Natural killer cell (primary cell): ENCODE measurements around the gene ULK4. TPM values are rescaled to one million over a fixed set of nuclear protein-coding genes. Genes with fewer than 3 reads are reported as not detected.

ENCODE experiments used
- ATAC-seq, 3 donors: fragments of 150-1000 bp in 2 of 3; fragments of 200-7000 bp in 1 of 3; cut with Tn5 transposase; 1 replicate in 1 of 3; 2 replicates in 2 of 3; pipeline ENCODE4 v1.10.0; 2021; ENCODE audit warnings: mild to moderate bottlenecking in 2 of 3, moderate library complexity in 2 of 3
- DNase-seq, 2 donors: peaks; one replicate each; pipeline versions ENCODE4 v3.0.0 to v3.0.0-alpha.2; 2013 to 2021; ENCODE audit warnings: mixed read lengths in 1 of 2
- H3K27ac ChIP-seq: one replicate; pipeline ENCODE4 v1.5.1; 2013; ENCODE audit warnings: mild to moderate bottlenecking, low read length
- H3K27me3 ChIP-seq: one replicate; pipeline ENCODE4 v1.6.1; 2013; ENCODE audit warnings: low read length; ENCODE audit not compliant: control insufficient read depth, insufficient read depth
- H3K36me3 ChIP-seq: one replicate; pipeline ENCODE4 v1.6.1; 2013; ENCODE audit warnings: low read length; ENCODE audit not compliant: control insufficient read depth, insufficient read depth
- H3K4me1 ChIP-seq: one replicate; pipeline ENCODE4 v1.6.1; 2013; ENCODE audit warnings: low read length; ENCODE audit not compliant: control insufficient read depth, insufficient read depth
- H3K4me3 ChIP-seq: one replicate; pipeline ENCODE4 v1.5.1; 2013; ENCODE audit warnings: low read length
- H3K9me3 ChIP-seq: one replicate; pipeline ENCODE4 v1.6.1; 2013; ENCODE audit warnings: low read length; ENCODE audit not compliant: control insufficient read depth, insufficient read depth
- H3K27ac Mint-ChIP-seq, 2 donors: one replicate each; pipeline ENCODE4 v1.8.0; 2022; ENCODE audit warnings: mild to moderate bottlenecking in 2 of 2, mixed read lengths in 2 of 2, moderate library complexity in 1 of 2
- H3K27me3 Mint-ChIP-seq, 2 donors: one replicate each; pipeline ENCODE4 v1.8.0; 2022; ENCODE audit warnings: low read depth in 2 of 2, mixed read lengths in 2 of 2
- H3K36me3 Mint-ChIP-seq: one replicate; pipeline ENCODE4 v1.8.0; 2022; ENCODE audit warnings: mixed read lengths
- H3K4me1 Mint-ChIP-seq, 2 donors: one replicate each; pipeline ENCODE4 v1.8.0; 2022; ENCODE audit warnings: mixed read lengths in 2 of 2
- H3K4me3 Mint-ChIP-seq: one replicate; pipeline ENCODE4 v1.8.0; 2022; ENCODE audit warnings: mild to moderate bottlenecking, moderate library complexity, mixed read lengths
- H3K9me3 Mint-ChIP-seq, 2 donors: one replicate each; pipeline ENCODE4 v1.8.0; 2022; ENCODE audit warnings: mixed read lengths in 2 of 2
- CTCF ChIP-seq: fragments of 200-600 bp; IDR thresholded peaks from one replicate; pipeline ENCODE4 v1.8.0; 2022; ENCODE audit warnings: antibody characterized with exemption
- WGBS: methylation state at CpG from one replicate; pipeline ENCODE4 v1.1.7; 2013; ENCODE audit warnings: missing lambda C conversion rate; ENCODE audit not compliant: insufficient coverage; 5-methylcytosine and 5-hydroxymethylcytosine counted together
- intact Hi-C: fragments of 100-400 bp; cut with micrococcal nuclease; formaldehyde crosslinking; loops from one replicate; pipeline ENCODE4 v1.14.2; 2022
- total RNA-seq, 4 donors: library from RNA; stranded (reverse); fragments of 120-200 nt in 1 of 4; gene quantifications; one replicate each; pipeline versions ENCODE4 v1.2.3 to v1.2.4, GENCODE V29; 2013 to 2022

The ULK4 gene
- total RNA-seq, 3 donors from 2014 or later (not counting 1 experiment from before 2014, with no cell fraction given): 19.2 to 25.7 (median 21.2) TPM

- DNase-seq (no peak), ATAC-seq (no peak)
Observed at GRCh38 chr3:41352510-41352909, 609.4 kb downstream of the ULK4 start.

GRCh38 chr3:41350441-41350840, 611.5 kb downstream of the ULK4 start:
- Histone ChIP-seq H3K4me3 (no peak overlapping the region), H3K27ac (no peak overlapping the region), H3K36me3 (no peaks in the 10 kb centered on the region), H3K9me3 (no peaks in the 10 kb centered on the region), H3K27me3 (no peaks in the 10 kb centered on the region), H3K4me1 (no peaks in the 10 kb centered on the region)
- H3K27ac Mint-ChIP-seq: no peak overlapping the region
- no peaks in the 10 kb centered on the region for H3K9me3 Mint-ChIP-seq
- WGBS: 36% methylated on average over 1 of the region's 2 CpGs
- H3K36me3 Mint-ChIP-seq: no peaks in the 10 kb centered on the region
- DNase-seq (no peak), ATAC-seq (no peak)
- H3K4me1 Mint-ChIP-seq: peaks cover 5 to 11% of the 10 kb centered on the region in 2 donors
- no peak overlapping the region for H3K4me3 Mint-ChIP-seq
- TF ChIP-seq CTCF: no peak
- H3K27me3 Mint-ChIP-seq: no peaks in the 10 kb centered on the region
- intact Hi-C loops: no loop called here

More at GRCh38 chr3:41352510-41352909, 609.4 kb downstream of the ULK4 start:
- intact Hi-C loops: no loop called here
- no peaks in the 10 kb centered on the region for H3K9me3 Mint-ChIP-seq
- H3K36me3 ChIP-seq: no peaks in the 10 kb centered on the region
- no peaks in the 10 kb centered on the region for H3K9me3 ChIP-seq
- H3K4me3 Mint-ChIP-seq: no peak overlapping the region
- no peaks in the 10 kb centered on the region for H3K4me1 ChIP-seq
- H3K27ac ChIP-seq: no peak overlapping the region
- H3K4me3 ChIP-seq: no peak overlapping the region
- no peak overlapping the region for H3K27ac Mint-ChIP-seq
- no peaks in the 10 kb centered on the region for H3K27me3 Mint-ChIP-seq
- H3K4me1 Mint-ChIP-seq: peaks cover 5 to 11% of the 10 kb centered on the region in 2 donors
- 90% methylated on average over 3 of the region's 3 CpGs for WGBS
- no peaks in the 10 kb centered on the region for H3K27me3 ChIP-seq
- no peak for TF ChIP-seq CTCF
- no peaks in the 10 kb centered on the region for H3K36me3 Mint-ChIP-seq

GRCh38 chr3:41348401-41348800, 613.5 kb downstream of the ULK4 start:
- no peak for DNase-seq
- no peaks in the 10 kb centered on the region for H3K36me3 ChIP-seq
- H3K4me1 ChIP-seq: no peaks in the 10 kb centered on the region
- H3K27me3 ChIP-seq: no peaks in the 10 kb centered on the region
- Mint-ChIP-seq H3K4me3 (no peak overlapping the region), H3K9me3 (no peaks in the 10 kb centered on the region), H3K27ac (no peak overlapping the region), H3K4me1 (peaks cover 5 to 11% of the 10 kb centered on the region in 2 donors), H3K36me3 (no peaks in the 10 kb centered on the region), H3K27me3 (no peaks in the 10 kb centered on the region)
- H3K4me3 ChIP-seq: no peak overlapping the region
- intact Hi-C loops: no loop called here
- WGBS: 79% methylated on average over 4 of the region's 4 CpGs
- no peak for ATAC-seq
- H3K27ac ChIP-seq: no peak overlapping the region
- no peaks in the 10 kb centered on the region for H3K9me3 ChIP-seq
- TF ChIP-seq CTCF: no peak

- no peaks in the 10 kb centered on the region for H3K36me3 ChIP-seq
- ATAC-seq (no peak), DNase-seq (no peak)
- H3K9me3 ChIP-seq: no peaks in the 10 kb centered on the region
- H3K36me3 Mint-ChIP-seq: no peaks in the 10 kb centered on the region
- H3K27me3 Mint-ChIP-seq: peaks cover 2 to 5% of the 10 kb centered on the region in 2 donors
- no peak overlapping the region for H3K4me3 ChIP-seq
- intact Hi-C loops: no loop called here
- no peak overlapping the region for H3K27ac ChIP-seq
- no peaks in the 10 kb centered on the region for H3K27me3 ChIP-seq
- no peak overlapping the region for H3K27ac Mint-ChIP-seq
- H3K9me3 Mint-ChIP-seq: no peaks in the 10 kb centered on the region
- H3K4me1 Mint-ChIP-seq: peaks cover 4 to 5% of the 10 kb centered on the region in 2 donors
- no peak overlapping the region for H3K4me3 Mint-ChIP-seq
- WGBS: 92% methylated on average over 3 of the region's 4 CpGs
- H3K4me1 ChIP-seq: no peaks in the 10 kb centered on the region
- TF ChIP-seq CTCF: no peak
Observed at GRCh38 chr3:41346698-41347270, 615.1 kb downstream of the ULK4 start.
